ENCODE results near the gene RASSF4.

RASSF4 gene

GRCh38 chr10:44959247-44960087 is at the start of gene RASSF4:
Gene RASSF4 (plus strand): TSS chr10:44959802. CDS start chr10:44970203, 10,401 bp downstream.
- no peak for DNase-seq (ENCODE audit: low read depth, low spot score)
- peak within 1 kb of the TSS; percentile 38 for H3K27ac ChIP-seq

- no peak overlapping the region for H3K27ac ChIP-seq
- no peak for DNase-seq (ENCODE audit: low read depth, low spot score)
Observed at GRCh38 chr10:44909910-44910309, 49.7 kb upstream of the RASSF4 start.

- no peak for DNase-seq (ENCODE audit: low read depth, low spot score)
- no peak overlapping the region for H3K27ac ChIP-seq
Observed at GRCh38 chr10:44910602-44911001, 49.0 kb upstream of the RASSF4 start.

- no peak within 1 kb of the TSS for H3K27ac ChIP-seq
Observed at GRCh38 chr10:44911081-44911540, 48.5 kb upstream of the RASSF4 start, which contains the start of gene TMEM72. Gene TMEM72 (plus strand): TSS chr10:44911337. CDS start chr10:44911513, 176 bp downstream.

GRCh38 chr10:44911951-44912350 is 47.7 kb upstream of the RASSF4 start:
- DNase-seq (ENCODE audit: low read depth, low spot score): no peak
- no peak overlapping the region for H3K27ac ChIP-seq

More at GRCh38 chr10:44911081-44911540, 48.5 kb upstream of the RASSF4 start, which contains the start of gene TMEM72:
- DNase-seq (ENCODE audit: low read depth, low spot score): no peak

- H3K27ac ChIP-seq: no peak overlapping the region
- DNase-seq (ENCODE audit: low read depth, low spot score): no peak
Observed at GRCh38 chr10:44913350-44914081, 46.1 kb upstream of the RASSF4 start.

- no peak for DNase-seq (ENCODE audit: low read depth, low spot score)
- no peak overlapping the region for H3K27ac ChIP-seq
Observed at GRCh38 chr10:44914891-44915290, 44.7 kb upstream of the RASSF4 start.

GRCh38 chr10:44916429-44916828 is 43.2 kb upstream of the RASSF4 start:
- no peak for DNase-seq (ENCODE audit: low read depth, low spot score)
- H3K27ac ChIP-seq: no peak overlapping the region

GRCh38 chr10:44917848-44918247 is 41.8 kb upstream of the RASSF4 start:
- H3K27ac ChIP-seq: no peak overlapping the region
- no peak for DNase-seq (ENCODE audit: low read depth, low spot score)

- DNase-seq (ENCODE audit: low read depth, low spot score): no peak
- H3K27ac ChIP-seq: no peak overlapping the region
Observed at GRCh38 chr10:44920252-44920651, 39.4 kb upstream of the RASSF4 start.

GRCh38 chr10:44921061-44921460 is 38.5 kb upstream of the RASSF4 start:
- no peak for DNase-seq (ENCODE audit: low read depth, low spot score)

GRCh38 chr10:44921506-44921905 is 38.1 kb upstream of the RASSF4 start:
- no peak for DNase-seq (ENCODE audit: low read depth, low spot score)
- no peak overlapping the region for H3K27ac ChIP-seq

More at GRCh38 chr10:44921061-44921460, 38.5 kb upstream of the RASSF4 start:
- no peak overlapping the region for H3K27ac ChIP-seq

GRCh38 chr10:44922021-44922420 is 37.6 kb upstream of the RASSF4 start:
- H3K27ac ChIP-seq: no peak overlapping the region
- no peak for DNase-seq (ENCODE audit: low read depth, low spot score)

GRCh38 chr10:44922796-44923545 is 36.6 kb upstream of the RASSF4 start:
- DNase-seq (ENCODE audit: low read depth, low spot score): no peak
- H3K27ac ChIP-seq: no peak overlapping the region

- H3K27ac ChIP-seq: no peak overlapping the region
- DNase-seq (ENCODE audit: low read depth, low spot score): no peak
Observed at GRCh38 chr10:44923611-44924010, 36.0 kb upstream of the RASSF4 start.

- no peak for DNase-seq (ENCODE audit: low read depth, low spot score)
- H3K27ac ChIP-seq: no peak overlapping the region
Observed at GRCh38 chr10:44924261-44925040, 35.2 kb upstream of the RASSF4 start.

GRCh38 chr10:44925224-44925623 is 34.4 kb upstream of the RASSF4 start:
- DNase-seq (ENCODE audit: low read depth, low spot score): no peak
- no peak overlapping the region for H3K27ac ChIP-seq

GRCh38 chr10:44925811-44926750 is 33.5 kb upstream of the RASSF4 start:
- no peak for DNase-seq (ENCODE audit: low read depth, low spot score)
- no peak overlapping the region for H3K27ac ChIP-seq

All from epithelial cell of prostate (primary cell).